CD4-positive, alpha-beta T cell treated with Interleukin-17A for 1 hour (primary cell): ENCODE data around the gene TGM3.

ENCODE experiments used
- DNase-seq: peaks from one replicate; pipeline ENCODE4 v3.0.0-alpha.2; 2020

Gene TGM3

DNA sequence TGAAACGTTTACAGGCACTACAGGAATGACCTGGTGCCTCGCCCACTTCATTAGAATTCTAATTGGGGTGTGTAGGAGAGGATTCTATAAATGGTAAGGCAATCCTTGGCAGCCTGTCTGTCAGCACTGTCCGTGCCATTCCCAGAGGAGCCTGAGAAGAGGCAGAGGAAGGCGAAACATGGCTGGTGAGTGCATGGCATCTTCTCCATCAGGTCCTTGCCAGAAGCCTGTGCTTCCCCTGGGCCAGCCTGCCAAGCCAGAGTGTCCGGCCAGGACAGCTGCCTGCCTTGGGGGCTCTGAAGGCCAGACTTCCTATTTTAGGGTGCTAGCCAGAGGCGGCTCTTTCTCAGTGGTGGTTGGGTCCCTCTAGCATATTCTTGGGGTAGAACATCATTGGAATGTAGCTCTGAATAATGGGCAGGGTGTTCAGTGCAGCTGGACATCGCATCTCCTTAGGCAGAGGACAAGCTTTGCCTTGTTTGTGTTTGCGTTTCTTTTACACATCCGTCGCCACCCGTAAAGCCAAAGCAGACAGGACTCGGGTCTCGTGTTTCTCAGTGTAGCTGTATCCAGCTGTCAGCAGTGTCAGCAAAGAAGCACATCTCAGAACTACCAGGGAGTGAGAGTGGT lies at the start of gene TGM3:
TGM3 (plus strand) TSS at position 116 of the 630 bp plus-strand sequence; CDS start at position 179, 63 bp downstream.
- DNase-seq, result no peak

DNA sequence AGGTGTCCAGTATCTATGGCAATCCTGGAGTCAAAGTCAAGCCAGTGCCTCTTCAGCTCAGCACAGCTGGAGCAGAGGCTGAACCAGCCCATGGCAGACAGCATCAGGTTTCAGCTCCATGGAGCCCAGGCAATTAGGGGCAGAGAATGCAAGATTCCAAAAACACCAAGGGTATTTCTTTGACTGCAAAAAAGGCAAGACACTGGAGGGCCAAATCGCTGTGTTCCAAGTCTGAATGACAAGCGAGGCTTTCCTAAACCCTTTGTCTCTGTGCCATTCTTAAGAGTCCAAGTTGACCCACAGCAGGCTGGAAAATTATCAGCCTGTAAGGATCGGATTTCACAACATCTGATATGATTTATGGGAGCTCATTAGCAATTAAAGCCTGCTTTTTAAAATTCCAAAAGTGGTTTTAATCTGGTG lies 49.7 kb upstream of the TGM3 start:
- DNase-seq, result no peak

- no peak for DNase-seq
Observed at GRCh38 chr20:2248837-2249236, 47.0 kb upstream of the TGM3 start.

DNA sequence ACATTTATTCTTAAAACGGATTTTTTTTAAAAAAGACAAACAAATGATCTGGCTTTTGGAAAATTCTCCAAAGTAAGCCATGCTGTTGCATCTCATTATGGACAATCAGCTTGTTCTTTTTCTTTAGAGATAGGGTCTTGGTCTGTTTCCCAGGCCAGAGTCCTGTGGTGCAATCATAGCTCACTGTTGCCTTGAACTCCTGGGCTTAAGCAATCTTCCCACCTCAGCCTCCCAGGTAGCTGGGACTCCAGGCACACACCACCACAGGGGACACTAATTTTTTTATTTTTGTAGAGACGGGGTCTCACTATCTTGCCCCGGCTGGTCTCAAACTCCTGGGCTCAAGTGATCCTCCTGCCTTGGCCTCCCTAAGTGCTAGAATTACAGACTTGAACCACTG lies 45.9 kb upstream of the TGM3 start:
- DNase-seq, result no peak

GRCh38 chr20:2252419-2252997 lies 43.3 kb upstream of the TGM3 start:
- DNase-seq, result no peak

- no peak for DNase-seq
Observed at GRCh38 chr20:2253256-2253655, 42.5 kb upstream of the TGM3 start.

DNA sequence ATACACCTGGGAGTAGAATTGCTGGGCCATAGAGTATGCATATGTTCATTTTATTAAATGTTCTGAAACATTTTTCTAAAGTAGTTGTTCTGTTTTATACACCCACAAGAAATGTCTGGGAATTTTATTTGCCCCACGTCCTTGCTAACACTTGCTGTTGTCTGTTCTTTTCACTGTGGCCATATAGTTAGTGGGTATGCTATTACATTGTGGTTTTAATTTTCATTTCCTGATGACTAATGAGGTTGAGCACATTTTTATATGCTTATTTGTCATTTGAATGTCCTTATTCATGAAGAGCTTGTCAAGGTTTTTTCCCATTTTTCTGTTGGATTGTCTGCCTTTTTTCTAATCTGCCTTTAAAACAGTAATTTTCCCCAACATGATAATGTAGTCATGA lies 41.5 kb upstream of the TGM3 start:
- DNase-seq, result no peak

- peak; percentile 1 for DNase-seq
Observed at GRCh38 chr20:2255926-2256531, 39.8 kb upstream of the TGM3 start.

GRCh38 chr20:2259731-2260130 lies 36.1 kb upstream of the TGM3 start:
- DNase-seq, result no peak

DNA sequence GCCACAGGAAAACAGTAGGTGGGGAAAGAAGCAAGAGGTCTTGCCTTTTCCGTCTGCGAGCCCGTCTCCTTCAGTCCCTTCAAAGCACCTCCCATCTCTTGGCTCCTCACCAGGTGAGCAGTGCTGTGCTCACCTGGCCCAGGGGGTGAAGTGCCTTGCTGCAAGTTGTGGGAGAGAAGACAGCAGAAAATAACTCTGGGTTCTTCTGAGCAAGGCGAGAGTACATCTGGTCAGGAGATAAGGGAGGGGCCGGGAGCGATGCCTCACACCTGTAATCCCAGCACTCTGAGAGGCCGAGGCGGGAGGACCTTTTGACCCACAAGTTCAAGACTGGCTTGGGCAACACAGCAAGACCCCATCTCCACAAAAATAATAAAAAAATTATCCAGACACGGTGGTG lies 35.6 kb upstream of the TGM3 start:
- no peak for DNase-seq

DNA sequence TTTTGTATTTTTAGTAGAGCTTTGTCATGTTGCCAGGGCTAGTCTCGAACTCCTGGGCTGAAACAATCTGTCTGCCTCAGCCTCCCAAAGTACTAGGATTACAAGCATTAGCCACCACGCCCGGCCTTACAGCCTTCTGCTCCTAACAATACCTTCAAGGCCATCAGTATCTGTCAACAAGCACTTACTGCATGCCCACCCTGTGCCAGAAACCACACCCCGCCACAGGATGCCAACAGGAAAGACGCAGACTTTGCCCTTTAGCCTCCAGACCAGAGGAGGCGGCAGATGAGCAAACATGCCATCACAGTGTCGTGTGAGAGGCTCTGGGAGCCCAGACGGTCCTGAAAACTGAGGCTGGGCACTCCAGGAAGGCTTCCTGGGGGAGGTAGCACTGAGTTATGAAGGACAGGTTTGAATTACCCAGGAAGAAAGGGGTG lies 34.7 kb upstream of the TGM3 start:
- DNase-seq, result no peak

- DNase-seq, result no peak
Observed at GRCh38 chr20:2261629-2262028, 34.2 kb upstream of the TGM3 start.

GRCh38 chr20:2264118-2264517 lies 31.7 kb upstream of the TGM3 start:
- DNase-seq, result no peak

GRCh38 chr20:2264621-2265374 lies 31.0 kb upstream of the TGM3 start:
- peak; percentile 3 for DNase-seq

- no peak for DNase-seq
Observed at GRCh38 chr20:2273634-2274302, 22.0 kb upstream of the TGM3 start.

DNA sequence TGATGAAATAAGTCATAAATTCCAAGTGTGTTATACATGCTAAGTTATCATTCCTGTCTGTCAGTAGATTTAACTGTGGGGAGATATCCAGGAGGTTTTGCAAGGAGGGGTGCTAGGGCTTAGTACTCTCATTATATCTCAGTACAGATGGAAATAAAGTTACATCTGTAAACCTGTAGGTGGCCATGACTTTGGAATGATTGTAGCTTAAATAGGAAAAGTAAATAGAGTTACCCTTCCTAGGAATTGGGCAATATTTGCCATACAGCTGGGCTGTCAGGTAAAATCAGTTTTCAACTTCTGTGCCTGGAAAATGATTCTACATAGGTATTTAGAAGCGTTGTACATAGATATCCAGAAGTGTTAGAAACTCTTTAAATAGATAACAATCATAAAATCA lies 19.8 kb upstream of the TGM3 start:
- DNase-seq, result no peak

DNA sequence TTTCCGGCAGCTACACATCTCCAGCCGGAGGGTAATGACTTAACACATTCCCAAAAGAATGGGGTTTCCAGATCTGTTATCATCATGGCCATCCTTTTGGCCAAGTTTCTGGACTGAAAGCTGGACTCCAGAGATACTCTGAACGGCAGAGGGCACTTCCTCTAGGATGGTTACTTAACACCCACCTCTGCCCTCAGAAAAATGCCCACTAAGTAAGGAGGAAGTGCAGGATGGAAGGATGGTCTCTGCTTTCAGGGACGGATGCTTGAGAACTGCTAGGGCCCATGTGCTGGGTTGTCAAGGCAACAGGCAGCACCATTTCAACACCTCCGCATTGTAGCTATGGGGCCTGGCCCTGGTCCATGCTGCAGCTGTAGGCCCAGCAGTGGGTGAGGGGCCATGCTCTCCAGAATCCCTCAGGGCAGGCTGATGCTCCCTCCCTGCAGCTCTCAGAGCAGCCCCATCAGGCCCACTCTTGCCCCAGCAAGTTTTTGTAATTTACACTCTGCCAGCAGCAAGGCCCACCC lies 16.5 kb upstream of the TGM3 start:
- DNase-seq, result no peak

GRCh38 chr20:2280082-2280481 lies 15.7 kb upstream of the TGM3 start:
- DNase-seq, result no peak

DNA sequence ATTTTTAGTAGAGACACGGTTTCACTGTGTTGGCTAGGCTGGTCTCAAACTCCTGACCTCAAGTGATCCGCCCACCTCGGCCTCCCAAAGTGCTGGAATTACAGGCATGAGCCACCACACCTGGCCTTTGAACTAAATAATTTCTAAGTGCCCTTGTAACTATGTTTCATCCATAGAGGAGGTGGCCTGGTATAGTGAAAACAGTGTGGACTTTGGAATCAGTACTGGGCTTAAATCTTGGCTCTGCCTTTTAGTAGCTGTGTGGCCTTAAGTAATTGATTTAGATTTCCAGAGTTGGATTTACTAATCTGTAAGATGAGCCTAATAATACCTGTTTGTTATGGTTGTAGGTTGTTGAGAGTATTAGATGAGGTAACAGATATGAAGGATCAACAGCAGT lies 14.2 kb upstream of the TGM3 start:
- no peak for DNase-seq

DNA sequence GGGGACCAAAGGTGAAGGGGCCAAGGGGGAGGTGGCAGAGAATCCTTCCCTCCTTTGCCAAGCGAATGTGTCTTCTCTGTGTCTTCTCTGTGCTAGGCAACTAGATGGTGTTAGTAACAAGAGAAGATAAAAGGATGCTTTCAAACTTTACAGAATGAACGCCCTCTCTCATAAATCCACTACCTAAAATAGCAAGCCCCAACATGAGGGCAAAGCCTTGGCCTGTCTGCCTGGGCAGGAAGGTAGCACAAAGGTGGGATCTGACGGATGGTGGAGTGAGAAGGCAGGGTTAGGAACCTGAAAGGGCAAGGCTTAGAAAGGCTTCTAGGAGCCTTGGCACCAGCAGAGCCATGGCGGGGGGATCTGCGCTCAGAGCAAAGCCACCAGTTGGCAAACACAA lies 13.6 kb upstream of the TGM3 start:
- no peak for DNase-seq

GRCh38 chr20:2283706-2284423 lies 11.9 kb upstream of the TGM3 start:
- no peak for DNase-seq

DNA sequence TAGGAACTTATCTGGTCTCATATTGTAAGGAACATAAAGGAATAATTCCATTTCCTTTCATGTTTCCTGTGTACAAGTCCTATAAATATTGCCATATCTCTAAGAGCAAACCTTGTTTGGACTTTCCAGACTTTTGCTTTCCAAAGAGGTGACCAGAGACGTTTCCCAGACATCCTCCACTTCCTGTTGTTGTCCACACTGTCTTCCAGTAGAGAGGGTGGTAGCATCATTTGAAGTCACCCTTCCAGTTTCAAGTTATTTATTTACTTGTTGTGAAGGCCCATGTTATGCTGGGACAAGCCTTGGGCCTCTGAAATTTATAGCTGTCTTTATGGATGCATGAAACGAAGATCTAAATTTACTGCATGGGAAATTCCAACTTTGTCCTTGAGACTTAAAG lies 10.6 kb upstream of the TGM3 start:
- no peak for DNase-seq
